WTC11 (cell line): ENCODE data around the gene YAF2. TPM values are rescaled to one million over a fixed set of nuclear protein-coding genes. Genes with fewer than 3 reads are reported as not detected.

Source experiments
- ATAC-seq: fragments of 200-7000 bp; cut with Tn5 transposase; 2 replicates; pipeline ENCODE4 v1.10.0; 2021; ENCODE audit warnings: mild to moderate bottlenecking, moderate library complexity
- CTCF ChIA-PET: fragments of 300-600 bp; sonication (Branson Sonifier 250); formaldehyde crosslinking; loops from one replicate; lab custom pipeline; 2021; ENCODE audit warnings: antibody characterized with exemption; lab: Charles Lee
- POLR2A ChIA-PET: fragments of 350-600 bp; sonication (Branson Sonifier 250); formaldehyde crosslinking; loops from one replicate; lab custom pipeline; 2021; ENCODE audit warnings: antibody characterized with exemption; lab: Charles Lee
- DNase-seq: peaks from one replicate; pipeline ENCODE4 v3.0.0; 2021; ENCODE audit warnings: low spot score
- H3K27ac Mint-ChIP-seq: 2 replicates; pipeline ENCODE4 v1.8.0; 2021; ENCODE audit warnings: mixed read lengths
- H3K27me3 Mint-ChIP-seq: 2 replicates; pipeline ENCODE4 v1.8.0; 2021; ENCODE audit warnings: low read depth, mild to moderate bottlenecking, moderate library complexity, mixed read lengths
- H3K36me3 Mint-ChIP-seq: 2 replicates; pipeline ENCODE4 v1.8.0; 2021; ENCODE audit warnings: mixed read lengths
- H3K4me1 Mint-ChIP-seq: 2 replicates; pipeline ENCODE4 v1.8.0; 2022; ENCODE audit warnings: mixed read lengths
- H3K4me3 Mint-ChIP-seq: 2 replicates; pipeline ENCODE4 v1.8.0; 2021; ENCODE audit warnings: mild to moderate bottlenecking, moderate library complexity, mixed read lengths
- H3K9me3 Mint-ChIP-seq: 2 replicates; pipeline ENCODE4 v1.8.0; 2021; ENCODE audit warnings: mixed read lengths
- AFF4 ChIP-seq: sonication (generic); formaldehyde crosslinking; IDR thresholded peaks from 2 replicates; pipeline ENCODE4 v1.8.1; 2023; ENCODE audit warnings: mild to moderate bottlenecking, missing genetic modification reagents, borderline replicate concordance
- ATF3 ChIP-seq: sonication (generic); formaldehyde crosslinking; conservative IDR thresholded peaks from 2 replicates; pipeline ENCODE4 v1.8.1; 2022; ENCODE audit warnings: mild to moderate bottlenecking, missing genetic modification reagents
- CDX4 ChIP-seq: fragments of 250-450 bp; sonication (Bioruptor Pico); IDR thresholded peaks from 2 replicates; pipeline ENCODE4 v1.9.0; 2021; ENCODE audit warnings: moderate library complexity, mild to moderate bottlenecking, inconsistent platforms, borderline replicate concordance
- CREM ChIP-seq: sonication (generic); formaldehyde crosslinking; IDR thresholded peaks from 2 replicates; pipeline ENCODE4 v1.8.1; 2022; ENCODE audit warnings: mild to moderate bottlenecking, missing genetic modification reagents, moderate library complexity
- CTCF ChIP-seq: fragments of 200-600 bp; IDR thresholded peaks from 2 replicates; pipeline ENCODE4 v1.8.0; 2022; ENCODE audit warnings: antibody characterized with exemption
- E2F4 ChIP-seq: sonication (generic); formaldehyde crosslinking; IDR thresholded peaks from 2 replicates; pipeline ENCODE4 v1.8.1; 2022; ENCODE audit warnings: low read depth, mild to moderate bottlenecking, moderate library complexity, missing genetic modification reagents, borderline replicate concordance
- HMGA2 ChIP-seq: fragments of 250-450 bp; sonication (Bioruptor Pico); IDR thresholded peaks from 2 replicates; pipeline ENCODE4 v1.4.0; 2021; ENCODE audit warnings: mild to moderate bottlenecking, moderate library complexity
- KAT7 ChIP-seq: sonication (generic); formaldehyde crosslinking; IDR thresholded peaks from 2 replicates; pipeline ENCODE4 v1.8.1; 2023; ENCODE audit warnings: missing genetic modification reagents, mild to moderate bottlenecking, borderline replicate concordance
- MAX ChIP-seq: sonication (generic); formaldehyde crosslinking; IDR thresholded peaks from 2 replicates; pipeline ENCODE4 v1.8.0; 2022; ENCODE audit warnings: mild to moderate bottlenecking, missing genetic modification reagents
- MXD4 ChIP-seq: fragments of 250-450 bp; sonication (Bioruptor Pico); IDR thresholded peaks from 2 replicates; pipeline ENCODE4 v1.8.0; 2021; ENCODE audit warnings: mild to moderate bottlenecking, moderate library complexity, borderline replicate concordance
- NFATC4 ChIP-seq: fragments of 250-450 bp; sonication (Bioruptor Pico); IDR thresholded peaks from 2 replicates; pipeline ENCODE4 v1.9.0; 2021; ENCODE audit warnings: mild to moderate bottlenecking
- PREB ChIP-seq: sonication (generic); formaldehyde crosslinking; IDR thresholded peaks from 2 replicates; pipeline ENCODE4 v1.8.1; 2022; ENCODE audit warnings: mild to moderate bottlenecking, missing genetic modification reagents, moderate library complexity, borderline replicate concordance
- SMAD4 ChIP-seq: sonication (generic); formaldehyde crosslinking; IDR thresholded peaks from 2 replicates; pipeline ENCODE4 v1.8.0; 2022; ENCODE audit warnings: mild to moderate bottlenecking, missing genetic modification reagents
- SOX15 ChIP-seq: fragments of 250-450 bp; sonication (Bioruptor Pico); IDR thresholded peaks from 2 replicates; pipeline ENCODE4 v1.9.0; 2021; ENCODE audit warnings: mild to moderate bottlenecking
- TCF7 ChIP-seq: sonication (generic); formaldehyde crosslinking; IDR thresholded peaks from 2 replicates; pipeline ENCODE4 v1.8.0; 2022; ENCODE audit warnings: mild to moderate bottlenecking, low read depth, missing genetic modification reagents, moderate library complexity
- TEAD4 ChIP-seq: sonication (generic); formaldehyde crosslinking; IDR thresholded peaks from 2 replicates; pipeline ENCODE4 v1.8.0; 2022; ENCODE audit warnings: mild to moderate bottlenecking, missing genetic modification reagents
- ZBTB43 ChIP-seq: sonication (generic); formaldehyde crosslinking; IDR thresholded peaks from 2 replicates; pipeline ENCODE4 v1.8.1; 2023; ENCODE audit warnings: mild to moderate bottlenecking, missing genetic modification reagents
- ZMAT4 ChIP-seq: fragments of 250-450 bp; sonication (Bioruptor Pico); IDR thresholded peaks from 2 replicates; pipeline ENCODE4 v1.9.0; 2021; ENCODE audit warnings: mild to moderate bottlenecking
- ZNF263 ChIP-seq: sonication (generic); formaldehyde crosslinking; IDR thresholded peaks from 2 replicates; pipeline ENCODE4 v1.8.1; 2022; ENCODE audit warnings: low read depth, mild to moderate bottlenecking, moderate library complexity, missing genetic modification reagents
- ZNF396 ChIP-seq: fragments of 250-450 bp; sonication (Bioruptor Pico); IDR thresholded peaks from 2 replicates; pipeline ENCODE4 v1.8.0; 2021; ENCODE audit warnings: mild to moderate bottlenecking, moderate library complexity, borderline replicate concordance
- ZNF512 ChIP-seq: sonication (generic); formaldehyde crosslinking; IDR thresholded peaks from 2 replicates; pipeline ENCODE4 v1.8.1; 2022; ENCODE audit warnings: missing genetic modification reagents, borderline replicate concordance
- total RNA-seq: library from RNA; stranded (reverse); gene quantifications from 3 replicates; pipeline ENCODE4 v1.2.3, GENCODE V29; 2021

Gene YAF2
- total RNA-seq, 1 experiment from 2014 or later: 3.3 TPM

- Mint-ChIP-seq H3K36me3 (no peaks in the 10 kb centered on the region), H3K27ac (no peak overlapping the region), H3K27me3 (no peaks in the 10 kb centered on the region), H3K4me3 (no peak overlapping the region), H3K9me3 (no peaks in the 10 kb centered on the region), H3K4me1 (peaks cover 13% of the 10 kb centered on the region)
- ATAC-seq (peak; percentile 66), DNase-seq (no peak)
- ChIA-PET CTCF (interaction anchor here (1.2 kb wide), 1 partner anchor 167 kb away, joined by 3 read pairs; no protein-coding TSS in a partner anchor), POLR2A (no interaction called here)
- TF ChIP-seq CTCF (peak; percentile 40; the same call in 1 of the 2 replicates), ZNF263 (CRISPR knock-in tag) (no peak), KAT7 (CRISPR knock-in tag) (no peak), ATF3 (no peak)
Measured at GRCh38 chr12:42129595-42130204, 108.3 kb downstream of the YAF2 start.

GRCh38 chr12:42128888-42129287 is 109.2 kb downstream of the YAF2 start:
- Mint-ChIP-seq H3K9me3 (no peaks in the 10 kb centered on the region), H3K36me3 (no peaks in the 10 kb centered on the region), H3K4me1 (peaks cover 13% of the 10 kb centered on the region), H3K27me3 (no peaks in the 10 kb centered on the region), H3K27ac (no peak overlapping the region), H3K4me3 (no peak overlapping the region)
- CTCF ChIA-PET: interaction anchor here (1.2 to 1.5 kb wide), 2 partner anchors 168 to 243 kb away, joined by 3 to 6 read pairs; no protein-coding TSS in a partner anchor
- DNase-seq (no peak), ATAC-seq (no peak)
- POLR2A ChIA-PET: no interaction called here
- no peak for TF ChIP-seq SOX15 (CRISPR knock-in tag)
- TF ChIP-seq E2F4 (CRISPR knock-in tag): no peak
- TF ChIP-seq HMGA2: no peak
- no peak for TF ChIP-seq MAX (CRISPR knock-in tag)
- no peak for TF ChIP-seq ZNF512 (CRISPR knock-in tag)
- TF ChIP-seq TEAD4 (CRISPR knock-in tag): no peak
- no peak for TF ChIP-seq TCF7 (CRISPR knock-in tag)
- TF ChIP-seq NFATC4 (CRISPR knock-in tag): no peak
- no peak for TF ChIP-seq ZBTB43 (CRISPR knock-in tag)
- no peak for TF ChIP-seq AFF4 (CRISPR knock-in tag)
- no peak for TF ChIP-seq SMAD4 (CRISPR knock-in tag)
- TF ChIP-seq CDX4 (CRISPR knock-in tag): no peak
- no peak for TF ChIP-seq MXD4 (CRISPR knock-in tag)
- TF ChIP-seq CREM: no peak
- no peak for TF ChIP-seq PREB (CRISPR knock-in tag)
- TF ChIP-seq ZNF396 (CRISPR knock-in tag): no peak
- no peak for TF ChIP-seq ZMAT4 (CRISPR knock-in tag)
